HG03571 (cell line): ENCODE data around the gene SAFB.
A peak's percentile ranks its signal among the peaks of the same experiment; 100 is the strongest.

Source experiments
- ATAC-seq: cut with Tn5 transposase; IDR thresholded peaks from one replicate; pipeline ENCODE4 v1.9.1; 2021; ENCODE audit not compliant: unreplicated experiment

Gene SAFB

DNA sequence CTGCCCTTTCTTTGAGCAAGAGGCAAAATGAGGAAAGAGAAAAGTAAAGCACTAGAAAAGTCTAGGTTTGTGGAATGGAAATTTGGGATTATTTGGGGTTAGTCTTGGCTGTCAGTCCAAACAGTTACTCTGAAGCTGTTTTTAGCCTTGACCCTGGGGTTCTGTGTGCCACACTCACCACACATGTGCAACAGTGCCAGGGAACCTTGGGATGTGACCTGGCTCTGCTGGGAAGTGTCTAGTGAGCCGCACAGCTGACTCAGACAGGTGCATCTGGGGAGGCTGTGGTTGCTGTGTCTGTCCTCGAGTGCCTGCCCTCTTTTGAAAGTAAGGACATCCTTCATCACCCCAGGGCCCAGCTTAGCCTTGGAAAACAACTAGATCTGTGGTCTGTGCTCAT, 41.6 kb downstream of the SAFB start:
- ATAC-seq: no peak

DNA sequence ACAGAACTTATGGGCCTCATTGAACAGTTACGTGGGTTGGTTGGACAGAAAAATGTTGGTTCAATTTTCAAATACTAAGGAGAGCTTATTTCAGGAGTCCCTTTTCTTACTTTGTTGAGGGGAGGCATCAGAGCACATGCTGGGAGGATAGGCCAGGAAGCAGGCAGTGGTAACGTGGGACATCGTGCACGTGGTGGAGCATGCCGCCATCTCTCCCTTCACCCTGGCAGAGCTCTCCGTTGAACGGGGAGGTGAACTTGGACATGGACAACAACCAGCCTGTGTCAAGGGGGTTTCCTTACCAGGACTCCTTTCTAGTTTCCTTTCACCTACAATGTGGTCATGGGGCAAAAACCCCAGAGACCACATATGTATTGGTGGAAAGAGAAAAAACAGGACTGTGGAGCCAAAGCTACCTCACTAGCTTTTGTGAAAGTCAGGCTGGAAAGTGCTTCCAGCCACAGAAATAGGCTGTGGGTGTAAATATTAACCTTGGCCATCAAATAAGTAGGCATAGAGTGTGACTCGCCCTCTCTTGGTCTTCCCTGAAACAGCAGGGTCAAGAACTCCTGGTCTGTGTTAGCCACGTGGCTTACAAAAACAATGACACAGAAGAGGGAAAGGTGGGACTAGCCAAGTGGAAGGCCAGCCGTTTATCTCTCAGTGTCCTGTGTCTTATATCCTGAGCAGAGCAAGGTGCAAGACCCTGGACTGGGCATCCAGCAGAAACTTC, 43.1 kb downstream of the SAFB start:
- no peak for ATAC-seq

DNA sequence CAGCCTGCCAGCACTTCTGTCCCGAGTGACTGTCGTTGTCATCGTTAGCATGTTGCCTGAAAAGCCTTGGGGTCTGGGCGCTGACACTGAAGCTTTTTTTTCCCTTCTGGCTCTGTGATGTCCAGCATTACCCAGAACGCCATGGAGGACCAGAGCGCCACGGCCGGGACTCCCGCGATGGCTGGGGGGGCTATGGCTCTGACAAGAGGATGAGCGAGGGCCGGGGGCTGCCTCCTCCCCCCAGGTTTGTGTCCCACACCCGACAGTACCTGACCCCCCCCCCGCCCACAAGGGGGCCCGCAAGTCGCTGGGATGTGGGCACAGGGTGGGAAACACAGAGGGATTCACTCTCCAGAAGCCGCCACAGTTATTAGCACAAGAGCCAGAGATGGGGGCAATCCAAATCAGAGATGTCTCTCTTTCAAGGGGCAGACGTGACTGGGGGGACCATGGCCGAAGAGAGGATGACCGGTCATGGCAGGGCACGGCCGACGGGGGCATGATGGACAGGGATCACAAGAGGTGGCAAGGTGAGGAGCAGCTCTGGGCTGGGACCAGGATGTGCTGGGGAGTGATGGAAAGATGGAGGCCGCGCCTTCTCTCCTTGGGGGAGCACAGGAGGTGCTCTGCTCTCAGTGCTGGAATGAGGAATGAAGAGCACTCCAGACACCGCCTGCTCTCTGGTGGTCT, 44.2 kb downstream of the SAFB start:
- no peak for ATAC-seq

DNA sequence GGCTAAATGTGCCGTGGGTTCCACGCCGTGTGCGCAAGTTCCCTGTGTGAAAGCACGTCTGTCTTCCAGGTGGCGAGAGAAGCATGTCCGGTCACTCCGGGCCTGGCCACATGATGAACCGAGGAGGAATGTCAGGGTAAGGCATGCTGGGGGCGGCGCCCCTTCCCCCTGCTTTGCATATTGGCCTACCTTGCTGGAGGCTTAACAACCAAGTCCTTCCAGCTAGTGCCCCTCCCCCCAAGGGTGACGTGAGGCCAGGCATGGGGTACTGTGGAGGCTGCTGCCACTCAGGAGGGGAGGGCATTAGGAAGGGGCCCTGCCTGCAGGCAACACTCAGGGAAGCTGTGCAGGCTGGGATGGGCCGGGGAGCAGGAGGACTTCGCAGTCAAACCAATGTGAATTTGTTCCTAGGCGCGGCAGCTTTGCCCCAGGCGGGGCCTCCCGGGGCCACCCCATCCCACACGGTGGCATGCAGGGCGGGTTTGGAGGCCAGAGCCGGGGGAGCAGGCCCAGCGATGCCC, 44.9 kb downstream of the SAFB start:
- no peak for ATAC-seq

DNA sequence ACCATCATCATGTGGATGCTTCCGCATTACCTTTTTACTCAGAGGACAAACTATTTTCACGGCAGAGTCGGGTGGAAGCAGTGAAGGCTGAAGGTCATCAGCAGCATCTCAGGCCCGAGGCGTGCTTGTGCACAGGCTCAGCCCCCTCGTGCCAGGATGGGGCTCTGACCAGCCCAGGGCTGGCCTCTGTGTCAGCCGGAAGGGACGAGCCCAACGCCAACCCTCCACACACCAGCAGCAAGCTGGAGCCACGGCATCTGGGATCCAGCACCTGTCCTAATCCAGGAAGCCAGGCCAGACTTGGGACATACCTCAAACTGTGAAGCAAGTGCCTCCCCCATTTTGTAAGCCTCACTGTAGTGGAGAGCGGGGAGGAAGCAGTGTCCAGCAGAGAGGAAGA, 46.3 kb downstream of the SAFB start:
- no peak for ATAC-seq

DNA sequence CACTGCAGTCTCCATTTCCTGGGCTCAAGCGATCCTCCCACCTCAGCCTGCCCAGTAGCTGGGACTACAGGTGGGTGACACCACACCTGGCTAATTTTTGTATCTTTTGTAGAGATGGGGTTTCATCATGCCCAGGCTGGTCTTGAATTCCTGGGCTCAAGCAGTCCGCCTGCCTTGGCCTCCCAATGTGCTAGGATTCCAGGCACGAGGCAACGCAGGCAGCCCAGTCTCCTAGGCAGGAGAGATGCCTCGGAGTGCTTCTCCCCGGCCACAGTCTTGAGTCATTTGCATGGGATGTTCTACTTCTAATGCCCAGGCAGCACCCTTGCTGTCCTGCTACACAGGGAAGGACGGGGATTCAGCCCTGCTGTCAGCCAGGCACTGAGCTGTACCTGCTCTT, 48.7 kb downstream of the SAFB start:
- no peak for ATAC-seq

DNA sequence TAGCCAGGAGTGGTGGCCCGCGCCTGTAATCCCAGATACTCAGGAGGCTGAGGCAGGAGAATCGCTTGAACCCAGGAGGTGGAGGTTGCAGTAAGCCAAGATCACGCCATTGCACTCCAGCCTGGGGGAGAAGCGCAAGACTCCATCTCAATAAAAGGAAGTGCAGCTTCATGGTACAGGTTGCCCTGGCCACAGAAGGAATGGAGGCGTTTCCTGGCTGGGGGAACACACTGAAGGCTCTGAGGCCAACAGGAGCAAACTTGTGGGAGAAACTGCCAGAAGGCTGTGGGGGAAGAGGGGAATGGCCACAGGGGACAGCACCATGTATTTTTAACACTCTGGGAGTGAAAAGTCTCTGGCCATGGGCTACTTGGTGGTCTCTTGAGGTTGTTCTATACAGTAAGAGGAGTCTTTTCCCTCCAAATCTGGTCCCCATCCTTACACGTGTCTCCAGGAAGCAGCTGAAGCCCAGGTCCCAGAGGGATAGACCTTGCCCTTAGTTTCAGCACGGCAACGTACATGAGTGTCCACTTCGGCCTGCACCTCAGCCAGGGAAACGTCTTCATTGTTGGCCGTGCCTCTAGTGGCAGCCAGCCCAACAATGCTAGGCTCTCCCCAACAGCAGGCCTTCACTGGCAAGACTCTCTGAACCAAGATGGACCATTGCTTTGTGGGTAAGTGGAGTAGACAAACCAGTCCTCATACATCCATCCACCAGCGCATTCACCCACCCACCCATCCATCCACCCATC, 50.0 kb downstream of the SAFB start:
- no peak for ATAC-seq

DNA sequence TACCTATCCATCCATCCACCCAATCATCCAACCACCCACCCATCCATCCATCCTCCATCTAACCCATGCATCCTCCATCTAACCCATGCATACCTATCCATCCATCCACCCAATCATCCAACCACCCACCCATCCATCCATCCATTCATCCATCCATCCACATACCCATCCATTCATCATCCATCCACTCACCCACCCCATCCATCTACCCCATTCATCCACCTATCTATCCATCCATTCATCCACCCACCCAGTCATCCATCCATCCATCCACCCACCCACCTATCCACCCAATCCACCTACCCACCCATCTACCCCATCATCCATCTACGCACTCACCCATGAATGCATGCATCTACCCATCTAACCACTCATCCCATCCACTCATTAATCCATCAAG, 50.9 kb downstream of the SAFB start:
- ATAC-seq: no peak

DNA sequence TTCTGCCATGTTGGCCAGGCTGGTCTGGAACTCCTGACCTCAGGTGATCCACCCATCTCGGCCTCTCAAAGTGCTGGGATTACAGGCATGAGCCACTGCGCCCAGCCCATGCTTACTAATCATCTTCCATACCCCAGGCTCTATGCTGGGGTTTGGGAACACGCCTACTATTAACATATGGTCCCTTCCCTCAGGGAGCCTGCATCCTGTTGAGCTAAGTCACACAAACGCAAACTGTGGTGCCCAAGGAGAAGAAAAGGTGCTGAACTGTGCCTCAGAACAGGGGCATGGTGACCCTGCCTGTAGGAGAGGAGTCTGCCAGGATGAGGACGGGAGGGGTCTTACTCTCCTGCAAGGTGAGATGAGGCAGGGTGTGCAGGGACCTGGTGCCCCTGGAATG, 51.8 kb downstream of the SAFB start:
- ATAC-seq: no peak

DNA sequence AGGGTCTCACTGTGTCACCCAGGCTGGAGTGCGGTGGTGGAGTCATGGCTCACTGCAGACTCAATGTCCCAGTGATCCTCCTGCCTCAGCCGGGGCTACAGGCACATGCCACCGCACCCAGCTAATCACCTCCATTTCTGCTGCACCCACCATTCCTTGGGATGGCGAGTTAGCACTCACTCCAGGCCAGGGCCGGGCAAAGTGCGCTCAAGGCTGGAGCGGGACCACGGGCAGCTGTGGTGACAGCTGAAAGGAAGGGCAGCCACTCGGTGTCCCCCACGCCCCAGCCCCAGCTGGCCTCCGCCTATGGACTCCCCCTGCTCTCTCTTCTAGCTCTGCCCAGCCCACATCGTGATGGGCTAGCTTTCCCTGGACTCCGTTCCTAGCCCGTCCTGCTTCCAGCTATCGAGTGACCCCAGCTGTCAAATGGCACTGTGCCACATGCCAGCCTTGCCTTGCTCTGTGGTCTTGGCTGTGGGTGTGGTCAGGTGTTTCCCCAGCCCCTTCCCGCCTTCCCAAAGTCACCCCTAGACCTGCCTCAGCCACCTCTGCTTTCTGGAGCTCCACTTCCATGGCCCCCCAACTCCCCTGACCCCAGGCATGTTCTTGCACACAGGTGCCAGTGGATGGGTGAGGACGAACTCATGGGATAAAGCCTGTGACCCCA, 53.4 kb downstream of the SAFB start:
- ATAC-seq: no peak

DNA sequence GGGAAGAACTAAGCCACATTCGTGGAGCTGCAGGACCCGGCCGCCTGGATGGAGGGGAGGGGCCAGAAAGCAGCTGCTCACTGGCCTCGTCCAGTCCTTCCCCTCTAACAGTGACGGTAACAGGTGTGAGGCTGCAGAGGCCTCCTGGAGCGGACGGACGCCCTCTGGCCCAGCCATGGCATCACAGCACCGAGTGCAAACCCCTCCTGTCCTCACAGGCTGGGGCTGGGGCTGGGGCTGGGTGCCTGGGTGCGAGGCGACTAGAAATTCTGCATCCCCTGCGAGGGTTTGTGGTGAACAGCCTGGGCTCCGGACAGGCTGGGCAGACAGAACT, 53.9 kb downstream of the SAFB start:
- ATAC-seq: no peak

DNA sequence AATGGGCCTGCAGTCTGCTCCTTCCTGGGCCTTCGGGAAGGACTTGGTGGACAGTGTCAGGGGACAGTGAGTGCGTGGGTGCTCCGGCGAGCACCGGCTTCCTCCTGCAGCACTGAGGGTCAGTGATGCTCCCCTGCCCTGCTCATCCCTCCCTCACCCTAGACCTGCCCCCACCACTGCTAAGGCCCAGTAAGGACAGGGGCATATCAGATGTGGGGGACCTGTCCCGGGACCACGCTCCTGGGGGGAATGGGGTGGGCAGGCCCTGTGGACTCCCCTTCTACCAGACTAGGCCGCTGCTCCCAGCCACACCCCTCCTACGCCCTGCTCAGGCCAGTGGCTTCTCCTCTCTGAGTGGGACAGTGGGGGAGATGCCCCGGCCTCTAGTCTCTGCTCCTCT, 54.3 kb downstream of the SAFB start:
- ATAC-seq: no peak

DNA sequence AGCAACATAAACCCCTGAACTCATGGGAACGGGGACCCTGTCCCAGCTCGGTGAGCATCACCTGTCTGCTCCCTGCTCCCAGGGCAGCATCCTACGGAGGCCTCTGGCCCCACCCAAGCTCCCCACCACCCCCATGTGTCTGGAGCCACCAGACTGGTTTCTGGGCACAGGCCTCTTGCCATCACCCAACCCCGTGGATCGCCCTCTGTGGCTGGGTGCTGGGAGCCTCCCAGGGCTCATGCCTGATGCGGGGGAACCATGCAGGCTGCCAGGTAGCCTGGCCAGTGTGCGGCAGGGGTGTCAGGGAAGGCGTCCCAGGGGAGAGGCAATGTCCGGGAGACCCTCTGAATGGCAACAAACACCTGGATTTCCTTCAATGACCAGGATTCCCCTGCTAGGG, 54.7 kb downstream of the SAFB start:
- no peak for ATAC-seq

DNA sequence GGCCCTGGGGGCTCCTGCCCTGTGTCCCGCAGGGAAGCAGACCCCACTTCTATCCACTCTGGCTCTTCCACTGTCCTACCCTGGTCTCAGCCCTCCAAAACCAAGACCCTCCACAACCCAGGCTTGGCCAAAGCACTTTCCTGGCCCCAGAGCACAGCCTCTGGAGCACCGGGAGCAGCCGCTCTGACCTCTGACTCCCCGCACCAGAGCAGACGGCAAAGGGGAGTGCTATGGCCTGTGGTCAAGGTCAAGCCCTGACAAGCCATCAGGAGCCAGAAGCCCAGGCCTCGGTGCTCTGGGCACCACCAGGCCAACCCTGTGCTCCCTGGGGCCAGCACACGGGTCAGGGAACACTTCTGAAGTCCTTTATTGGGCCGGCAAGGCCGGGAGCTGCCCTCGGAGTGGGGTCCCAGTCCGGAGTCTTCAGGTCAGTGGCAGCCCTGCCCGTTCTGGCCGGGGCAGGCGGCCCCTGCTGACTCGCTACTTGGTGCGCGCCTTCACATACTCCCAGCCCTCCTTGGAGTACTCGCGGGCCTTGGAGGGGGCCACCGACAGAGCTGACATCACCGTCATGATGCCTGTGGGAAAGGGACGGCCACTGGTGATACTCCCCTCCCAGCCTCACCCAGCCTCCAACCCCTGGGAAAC, 55.3 kb downstream of the SAFB start:
- ATAC-seq: no peak

DNA sequence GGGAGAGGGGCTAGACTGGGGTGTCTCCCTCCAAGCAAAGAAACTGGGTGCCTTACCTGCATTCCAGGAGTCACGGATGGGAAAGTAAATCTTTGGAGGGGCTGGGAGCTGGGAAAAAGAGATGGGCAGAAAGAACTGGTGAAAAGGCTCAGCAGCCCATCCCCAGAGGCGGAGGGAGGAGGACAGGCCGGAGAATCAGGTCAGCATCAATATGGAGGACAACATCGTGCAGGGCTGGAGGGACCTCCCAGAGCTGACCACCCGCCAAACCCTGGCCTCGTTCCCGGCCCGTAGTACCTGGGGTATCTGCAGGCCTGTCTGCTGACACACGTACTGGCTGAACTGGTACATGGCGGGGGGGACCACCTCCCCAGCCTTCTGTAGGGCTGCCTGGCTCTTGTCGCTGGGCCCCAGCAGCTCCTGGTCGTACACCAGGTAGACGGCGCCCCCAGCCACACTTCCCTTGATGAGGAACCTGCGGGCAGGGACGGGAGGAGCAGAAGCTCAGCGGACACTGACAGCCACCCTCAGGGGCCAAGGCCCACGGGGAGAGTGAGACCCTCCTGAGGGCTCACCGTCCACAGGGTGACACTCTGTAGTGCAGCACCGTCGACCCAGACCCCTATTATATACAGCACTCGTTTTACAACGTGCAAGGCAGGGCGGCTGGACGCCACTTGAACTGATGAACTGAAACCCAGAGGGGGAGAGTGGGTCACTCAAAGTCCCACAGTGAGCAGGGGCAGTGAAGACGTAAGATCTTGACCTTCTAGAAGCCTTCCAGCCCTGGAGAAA, 56.6 kb downstream of the SAFB start:
- no peak for ATAC-seq

DNA sequence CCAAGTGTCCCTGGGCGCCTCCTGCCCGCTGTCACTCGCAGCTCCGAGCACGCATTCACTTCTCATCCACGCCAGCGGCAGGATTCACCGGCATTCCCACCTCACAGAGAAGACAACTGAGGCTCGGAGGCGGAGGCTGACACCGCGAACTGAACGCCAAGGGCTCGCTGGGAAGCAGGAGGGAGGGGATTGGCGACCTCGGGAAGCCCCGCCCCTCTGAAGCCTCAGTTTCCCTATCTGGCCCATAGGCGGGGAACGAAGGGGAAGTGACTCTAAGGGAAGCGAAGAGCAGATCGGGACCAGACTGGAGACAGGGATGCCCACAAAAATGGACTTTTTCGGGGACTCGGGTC, 57.2 kb downstream of the SAFB start:
- no peak for ATAC-seq

DNA sequence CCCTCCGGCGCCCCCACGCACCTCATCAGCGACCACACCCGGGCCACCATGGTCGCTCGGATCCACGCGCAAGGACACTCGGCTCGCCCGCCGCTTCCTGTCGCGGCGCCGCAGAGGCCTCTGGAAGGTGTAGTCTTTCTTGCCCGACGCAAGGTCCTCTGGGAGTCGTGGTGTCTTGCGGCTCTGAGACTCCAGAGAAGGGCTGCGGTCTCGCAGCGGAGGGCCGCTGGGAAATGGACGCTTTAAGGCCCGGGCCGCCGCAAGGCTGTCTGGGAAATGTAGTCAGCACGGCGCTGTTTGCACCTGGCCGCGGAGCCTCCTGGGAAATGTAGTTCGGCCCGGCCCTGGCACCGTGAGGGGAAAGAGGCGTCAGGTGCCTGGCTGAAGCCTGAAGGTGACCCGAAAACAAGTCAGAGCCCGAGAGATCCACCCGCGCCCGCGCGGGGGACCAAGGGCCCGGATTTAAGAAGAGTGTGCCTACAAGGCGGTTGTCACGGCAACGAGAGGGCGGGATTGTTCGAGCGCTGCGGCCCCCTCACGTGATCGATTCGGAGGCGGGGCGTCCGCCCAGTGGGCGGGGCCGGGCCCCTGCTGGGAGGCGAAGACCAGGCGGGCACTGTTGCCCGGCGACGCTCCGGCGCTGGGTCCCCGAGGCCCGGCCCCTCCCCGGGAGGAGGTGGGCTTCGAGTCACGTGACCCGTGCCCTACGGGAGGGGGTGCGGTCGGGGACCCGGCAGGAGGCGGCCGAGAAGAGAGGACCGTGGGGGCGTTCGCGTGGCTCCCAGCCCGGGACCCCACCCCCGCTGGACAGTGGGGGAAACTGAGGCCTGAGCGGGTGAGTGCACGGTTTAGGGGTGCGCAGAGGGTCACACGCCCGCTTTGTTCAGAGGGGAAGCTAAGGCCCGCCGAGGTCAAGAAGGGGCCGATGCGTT, 57.8 kb downstream of the SAFB start, which contains the start of the genes HSD11B1L and MICOS13:
TSS of gene HSD11B1L (plus strand) at position 591 of the 932 bp plus-strand sequence. CDS start 3,806 bp downstream, outside the sequence.
TSS of gene MICOS13 (minus strand) at position 80 of the 932 bp plus-strand sequence. CDS start at position 50, 30 bp downstream.
- peak; percentile 80 for ATAC-seq

DNA sequence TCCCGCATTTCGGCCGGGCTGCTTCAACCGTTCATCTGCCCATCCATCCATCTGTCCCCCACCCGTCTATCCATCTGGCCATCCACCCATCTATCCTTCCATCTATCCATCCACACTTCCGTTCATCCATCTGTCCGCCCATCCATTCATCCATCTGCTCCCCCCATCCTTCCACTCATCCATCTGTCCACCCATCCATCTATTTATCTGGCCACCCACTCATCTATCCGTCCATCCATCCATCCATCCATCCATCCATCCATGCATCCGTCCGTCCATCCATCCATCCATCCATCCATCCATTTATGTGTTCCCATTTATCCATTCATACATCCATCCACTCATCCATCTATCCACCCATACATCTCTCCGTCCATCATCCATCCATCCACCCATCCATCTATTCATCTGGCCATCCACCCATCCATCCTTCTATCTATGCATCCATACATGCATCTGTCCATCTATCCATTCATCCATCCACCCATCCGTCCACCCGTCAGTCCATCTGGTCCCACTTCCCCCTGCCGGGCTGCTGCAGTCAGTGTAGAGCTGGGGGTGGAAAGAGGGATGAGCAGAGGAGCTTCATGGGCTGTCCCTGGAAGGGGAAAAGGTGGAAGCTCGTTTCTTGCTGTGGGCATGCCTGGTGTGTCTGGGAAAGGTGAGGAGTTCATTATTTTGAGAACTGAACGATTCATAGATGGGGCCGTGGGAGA, 58.7 kb downstream of the SAFB start:
- ATAC-seq: no peak
